Occipital lobe (tissue), 2 donors: ENCODE data around the gene SUFU. TPM values are rescaled to one million over a fixed set of nuclear protein-coding genes. Genes with fewer than 3 reads are reported as not detected.

ENCODE experiments used
- small RNA-seq: library from RNA; depleted of rRNA; stranded (forward); fragments of <200 nt; gene quantifications from one replicate; pipeline ENCODE3, GENCODE V24; 2014
- total RNA-seq: library from RNA; depleted of rRNA; stranded (reverse); fragments of >200 nt; gene quantifications from one replicate; pipeline ENCODE4 v1.2.3, GENCODE V29; 2014

The SUFU gene
- total RNA-seq, 1 donor from 2014 or later: 3.1 TPM

Small RNAs within 50 kb of the gene (small RNA-seq; reads per million reads assigned to genes)
- gene RNU6-43P: not detected

Other genes starting within 250 kb of the SUFU start
- 2.2 TPM for gene NFKB2, start 108.3 kb upstream of the SUFU start, total RNA-seq
- gene PSD, start 85.2 kb upstream of the SUFU start, total RNA-seq: 101 TPM
- gene FBXL15, start 83.1 kb upstream of the SUFU start, total RNA-seq: 14.2 TPM
- 37.3 TPM for gene CUEDC2, start 71.4 kb upstream of the SUFU start, total RNA-seq
- gene C10orf95, start 52.4 kb upstream of the SUFU start, total RNA-seq: not detected
- 164 TPM for gene ACTR1A, start 1.3 kb upstream of the SUFU start, total RNA-seq
- 23.4 TPM for gene TRIM8, start 140.5 kb downstream of the SUFU start, total RNA-seq
- gene ARL3, start 210.4 kb downstream of the SUFU start, total RNA-seq: 31.2 TPM
- gene SFXN2, start 210.7 kb downstream of the SUFU start, total RNA-seq: 4.8 TPM
- gene WBP1L, start 240.0 kb downstream of the SUFU start, total RNA-seq: 31.5 TPM